Measurements from ENCODE around the gene SETD7.

The SETD7 gene

DNA sequence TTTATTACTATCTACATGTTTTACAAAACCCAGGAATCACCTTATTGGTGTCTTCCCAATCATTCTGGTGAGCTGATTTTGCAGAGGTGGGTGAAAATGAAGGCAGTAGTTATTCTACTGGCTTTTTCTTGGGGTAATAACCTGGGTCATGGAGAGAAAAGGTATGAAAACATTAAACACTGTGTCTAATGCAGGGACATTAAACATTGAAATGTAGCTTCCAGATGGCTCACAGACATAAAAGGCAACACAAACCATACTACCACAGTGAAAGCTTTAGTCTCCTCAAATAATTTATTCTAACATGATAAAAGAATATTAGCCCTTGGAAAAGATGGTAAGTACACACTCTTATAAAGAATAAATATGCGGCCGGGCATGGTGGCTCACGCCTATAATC is 8.0 kb downstream of the SETD7 start:
- DNase-seq: no peak

DNA sequence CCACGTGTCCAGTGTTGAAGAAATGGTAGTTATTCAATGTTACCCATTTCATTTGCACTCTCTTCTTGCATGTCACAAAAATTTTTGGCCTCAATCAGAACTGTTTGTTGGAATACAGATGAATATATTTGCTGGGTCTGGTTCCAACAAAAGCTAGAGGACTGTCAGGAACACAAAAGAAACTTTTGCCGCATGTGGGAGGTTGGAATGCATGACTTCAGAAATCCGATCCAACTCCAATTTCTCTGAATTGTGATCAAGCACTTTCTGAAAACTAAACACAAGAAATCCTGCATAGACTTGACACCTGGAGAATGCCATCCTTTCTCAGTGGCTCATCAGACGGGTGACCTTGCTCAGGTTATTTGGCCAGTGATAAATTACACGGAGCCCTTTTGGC is 15.4 kb downstream of the SETD7 start:
- no peak for DNase-seq

DNA sequence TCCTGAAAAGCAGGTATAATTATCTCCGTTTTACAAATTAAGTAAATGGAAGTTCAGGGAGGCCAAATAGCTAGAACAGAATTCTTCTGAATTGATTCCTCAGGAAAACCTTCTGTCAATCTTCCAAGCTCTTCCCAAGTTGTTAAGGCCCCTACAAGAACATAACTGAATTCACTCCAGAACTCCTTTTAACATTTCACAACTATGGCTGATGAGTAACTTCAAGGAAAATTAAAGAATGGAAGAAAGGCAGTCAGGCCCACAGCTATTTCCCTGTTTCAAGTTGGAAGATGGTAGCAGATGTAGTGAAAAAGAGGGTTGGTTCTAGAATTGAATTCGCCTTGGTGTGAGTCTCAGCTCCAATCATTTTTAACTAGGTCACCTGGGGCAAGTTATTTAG is 15.9 kb downstream of the SETD7 start:
- DNase-seq: no peak

DNA sequence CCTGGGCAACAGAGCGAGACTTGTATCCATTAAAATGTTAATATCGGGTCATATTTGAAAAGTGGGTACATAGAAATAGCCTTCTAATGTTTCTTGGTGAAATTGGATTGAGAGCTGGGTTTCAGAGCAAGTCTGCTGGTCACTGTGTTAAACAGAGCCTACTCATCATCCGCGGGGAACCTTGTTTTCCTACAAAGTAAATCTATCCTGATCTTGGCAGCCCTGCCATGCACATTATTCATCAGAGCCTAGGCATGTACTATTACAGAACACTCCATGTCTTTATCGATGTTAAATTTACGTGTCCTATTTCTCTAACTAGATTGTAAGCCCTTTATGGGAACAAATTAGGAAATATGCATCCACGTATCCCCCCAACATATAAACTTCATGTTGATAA is 18.7 kb downstream of the SETD7 start:
- DNase-seq: no peak

DNA sequence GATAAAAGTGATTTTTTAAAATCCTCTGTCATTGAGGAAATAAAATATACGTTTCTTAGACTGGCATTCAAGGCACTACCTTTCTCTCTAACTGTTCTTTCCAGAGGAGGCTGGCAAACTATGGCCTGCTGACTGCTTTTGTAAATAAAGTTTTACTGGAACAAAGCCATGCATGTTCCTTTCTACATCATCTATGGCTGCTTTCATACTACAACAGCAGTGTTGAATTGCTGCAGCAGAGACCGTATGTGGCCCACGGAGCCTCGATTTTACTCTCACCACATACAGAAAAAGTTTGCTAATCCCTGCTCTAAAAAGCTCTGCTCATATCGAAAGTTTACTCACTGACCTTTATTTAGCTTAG is 20.2 kb downstream of the SETD7 start:
- DNase-seq: no peak

DNA sequence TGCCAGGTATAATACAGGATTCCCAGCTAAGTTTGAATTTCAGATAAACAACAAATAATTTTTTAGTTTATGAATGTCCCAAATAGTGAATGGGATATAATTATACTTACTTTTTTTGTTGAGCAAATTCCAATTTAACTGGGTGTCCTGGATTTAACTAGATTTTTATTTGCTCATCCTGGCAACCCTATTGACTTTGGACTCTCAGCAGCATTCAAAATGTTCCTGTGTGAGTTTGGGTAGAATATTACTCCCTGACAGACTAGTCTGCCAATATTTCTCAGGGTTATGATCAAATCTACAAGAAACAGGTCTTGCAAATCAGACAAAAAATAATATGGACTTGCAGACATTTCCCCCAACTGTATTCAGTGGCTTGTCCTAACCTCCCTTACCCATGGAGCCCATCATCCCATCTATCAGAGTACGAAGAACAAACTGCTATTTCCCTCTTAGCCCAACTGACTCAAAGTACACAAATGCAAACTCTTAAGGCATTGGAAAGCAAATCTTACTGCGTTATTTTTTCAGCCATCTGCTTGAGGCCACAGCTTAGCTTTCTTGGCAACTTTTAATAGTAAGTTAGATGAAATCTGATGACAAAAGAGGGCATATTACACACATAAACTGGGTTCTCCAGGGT is 20.7 kb downstream of the SETD7 start:
- no peak for DNase-seq

DNA sequence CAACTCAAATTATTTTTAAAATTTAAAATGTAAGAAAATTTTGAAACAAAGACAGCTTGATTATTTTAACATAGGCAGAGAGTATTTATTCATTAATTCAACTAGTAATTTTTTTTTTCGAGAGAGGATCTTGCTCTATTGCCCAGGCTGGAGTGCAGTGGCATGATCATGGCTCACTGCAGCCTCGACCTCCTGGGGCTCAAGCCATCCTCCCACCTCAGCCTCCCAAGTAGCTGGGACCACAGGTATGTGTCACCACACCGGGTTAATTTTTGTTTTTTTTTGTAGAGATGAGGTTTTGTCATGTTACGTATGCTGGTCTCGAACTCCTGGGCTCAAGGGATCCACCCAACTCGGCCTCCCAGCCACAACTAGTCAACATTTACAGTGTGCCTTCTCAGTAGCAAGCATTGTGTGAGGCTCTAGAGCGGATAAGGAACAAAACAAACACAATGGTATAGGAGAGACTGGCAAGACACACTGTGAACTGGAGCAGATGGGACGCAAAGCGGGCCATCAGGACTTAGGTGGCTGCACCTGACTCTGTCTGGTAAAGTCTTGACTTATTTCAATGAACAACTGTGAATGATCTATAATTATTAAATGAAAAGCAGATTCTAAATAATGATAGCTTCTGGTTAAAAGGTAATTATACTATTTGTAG is 21.6 kb downstream of the SETD7 start:
- no peak for DNase-seq

DNA sequence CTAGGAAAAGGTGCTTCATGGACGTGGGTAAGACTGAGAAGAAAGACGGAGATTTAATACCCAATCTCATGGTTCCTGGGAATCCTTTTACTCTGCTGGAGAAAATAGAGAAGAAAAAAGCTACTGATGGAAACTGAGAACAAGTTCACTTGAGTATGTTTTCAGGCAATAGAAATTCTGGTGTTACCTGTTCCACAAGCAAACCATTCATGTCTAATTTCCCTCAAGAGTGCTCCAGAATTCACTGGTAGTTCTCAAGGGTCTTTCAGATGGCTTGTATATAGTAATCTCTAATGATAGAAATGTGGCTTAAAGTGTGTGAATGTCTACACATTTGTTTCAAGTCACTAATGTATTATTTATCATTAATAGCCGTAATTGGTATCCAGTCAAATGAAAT is 22.5 kb downstream of the SETD7 start:
- no peak for DNase-seq

DNA sequence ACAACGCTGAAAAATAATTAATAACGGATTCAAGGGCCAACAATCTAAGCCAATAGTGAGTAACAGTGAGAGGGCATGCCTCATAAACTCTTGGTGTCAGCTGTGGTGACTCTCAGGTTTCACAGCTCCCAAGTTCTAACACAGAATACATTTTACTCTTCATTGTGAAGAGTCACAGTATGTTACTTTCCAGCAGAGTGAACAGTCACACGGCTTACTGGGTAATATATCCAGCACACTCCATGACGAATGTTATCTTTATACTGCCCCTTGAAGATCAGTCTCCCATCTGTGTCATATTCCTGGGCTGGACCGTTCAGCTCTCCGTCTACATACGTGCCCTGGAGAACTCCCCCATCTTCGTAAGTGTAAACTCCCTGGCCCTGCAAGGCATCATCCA is 23.1 kb downstream of the SETD7 start:
- DNase-seq: peak in 1 of 2 experiments; percentile 48

DNA sequence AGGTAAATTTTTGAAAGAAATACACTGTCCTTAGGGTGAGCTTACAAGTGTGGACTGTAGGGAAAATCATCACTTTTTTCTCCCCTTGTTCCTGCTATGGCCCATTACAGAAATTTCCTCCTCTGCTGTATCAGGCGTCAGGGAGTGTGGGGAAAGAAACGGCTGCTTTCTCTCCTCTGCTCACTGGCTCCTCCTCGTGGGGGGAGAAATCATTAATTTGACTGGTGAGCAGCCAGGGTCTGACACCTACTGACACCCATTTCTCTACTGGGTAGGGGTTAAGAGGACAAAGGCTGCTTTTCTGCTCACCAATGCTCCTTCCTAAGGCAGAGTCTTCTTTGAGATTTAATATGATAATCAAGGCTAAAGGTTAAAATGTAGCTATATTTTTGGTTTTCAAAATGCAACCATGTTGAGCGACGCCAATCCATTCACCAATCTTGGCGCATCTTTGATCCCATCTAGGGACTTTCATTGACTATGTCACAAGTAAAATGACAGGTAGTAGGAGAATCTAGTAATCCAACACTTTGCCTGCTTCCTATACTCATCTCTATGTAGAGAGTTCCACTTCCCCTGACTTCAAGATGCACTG is 25.1 kb downstream of the SETD7 start:
- peak; percentile 44 to 76 for DNase-seq

DNA sequence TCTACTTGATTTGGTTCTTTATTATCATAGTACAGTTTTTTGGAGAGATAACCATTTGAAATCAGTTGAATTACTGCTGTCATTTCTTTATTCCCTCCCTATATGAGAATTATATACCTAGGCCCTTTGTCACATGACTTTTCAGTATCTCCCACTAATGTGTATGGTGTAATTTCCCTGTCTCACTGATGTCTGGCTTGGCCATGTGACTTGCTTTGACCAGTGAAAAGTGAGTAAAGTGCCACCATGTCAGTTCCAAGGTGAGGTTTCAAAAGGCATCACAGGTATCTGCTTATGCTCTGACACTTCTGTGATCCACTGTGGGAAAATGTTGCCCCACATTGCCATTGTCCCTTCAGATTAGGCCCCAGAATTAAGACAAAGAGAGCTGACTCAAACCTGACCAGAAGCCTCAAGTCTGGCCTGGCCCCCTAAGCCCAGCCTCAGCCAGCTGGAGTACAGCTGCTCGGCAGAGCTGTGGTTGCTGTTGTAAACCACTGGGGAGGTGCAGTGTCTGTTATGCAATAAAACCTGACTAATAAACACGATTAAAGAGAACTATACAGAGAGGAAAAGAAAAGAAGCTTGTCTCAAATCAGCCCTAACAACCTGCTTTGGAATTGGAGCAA is 27.5 kb downstream of the SETD7 start:
- no peak for DNase-seq

DNA sequence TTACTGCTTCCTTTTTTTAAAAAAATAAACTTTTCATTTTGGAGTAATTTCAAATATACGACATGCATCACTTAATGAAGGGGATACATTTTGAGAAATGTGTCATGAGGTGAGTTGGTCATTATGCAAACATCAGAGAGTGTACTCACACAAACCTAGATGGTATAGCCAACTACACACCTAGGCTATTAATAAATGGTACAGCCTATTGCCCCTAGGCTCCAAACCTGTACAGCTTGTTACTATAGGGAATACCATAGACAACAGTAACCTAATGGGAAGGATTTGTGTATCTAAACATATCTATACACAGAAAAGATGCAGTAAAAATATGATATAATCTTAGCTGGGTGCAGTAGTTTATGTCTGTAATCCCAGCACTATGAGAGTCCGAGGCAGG is 29.1 kb downstream of the SETD7 start:
- DNase-seq: peak in 1 of 2 experiments; percentile 3

DNA sequence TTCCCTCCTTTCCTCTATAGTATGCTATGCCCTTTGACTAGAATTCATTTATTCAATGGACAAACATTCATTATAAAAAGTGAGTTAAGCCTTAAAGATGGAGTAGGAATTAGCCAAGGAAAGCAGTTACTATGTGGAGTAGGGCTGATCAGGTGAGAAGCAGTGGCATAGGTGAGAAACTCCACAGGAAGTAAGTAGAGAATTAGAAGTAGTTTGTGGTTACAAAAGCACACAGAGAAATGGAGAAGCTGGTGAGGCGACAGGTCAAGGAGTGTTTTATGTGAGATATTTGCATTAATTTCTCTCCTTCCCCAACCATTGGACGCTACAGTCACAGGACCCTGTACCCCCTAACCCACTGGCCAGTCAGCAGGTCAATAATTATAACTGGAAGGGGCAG is 30.6 kb downstream of the SETD7 start:
- DNase-seq: no peak

DNA sequence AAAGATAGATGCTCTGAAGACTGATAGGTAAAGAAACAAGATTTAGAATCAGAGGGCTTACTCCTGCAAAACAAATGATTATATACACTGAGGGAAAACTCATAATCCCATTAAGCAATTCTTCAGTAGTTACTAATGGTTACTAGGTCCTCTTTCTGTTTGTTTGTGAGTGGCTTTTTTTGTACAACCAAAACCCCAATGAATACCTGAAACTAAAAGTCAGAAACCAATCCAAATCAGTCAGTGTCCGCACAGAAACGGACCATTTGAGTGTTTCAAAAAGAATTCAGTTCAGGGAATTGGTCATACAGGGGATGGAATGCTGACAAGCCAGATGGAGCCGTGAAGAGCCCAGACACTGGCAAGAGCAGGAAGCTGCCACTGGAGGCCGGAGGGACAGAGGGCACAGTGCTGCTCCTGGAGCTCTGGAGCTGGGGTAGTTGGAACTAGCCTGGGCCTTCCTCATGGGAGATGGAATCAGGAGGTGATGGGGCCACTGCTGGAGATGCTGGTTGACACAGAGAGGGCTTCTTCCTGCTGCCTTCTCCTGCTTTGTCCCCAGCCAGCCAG is 31.9 kb downstream of the SETD7 start:
- no peak for DNase-seq

DNA sequence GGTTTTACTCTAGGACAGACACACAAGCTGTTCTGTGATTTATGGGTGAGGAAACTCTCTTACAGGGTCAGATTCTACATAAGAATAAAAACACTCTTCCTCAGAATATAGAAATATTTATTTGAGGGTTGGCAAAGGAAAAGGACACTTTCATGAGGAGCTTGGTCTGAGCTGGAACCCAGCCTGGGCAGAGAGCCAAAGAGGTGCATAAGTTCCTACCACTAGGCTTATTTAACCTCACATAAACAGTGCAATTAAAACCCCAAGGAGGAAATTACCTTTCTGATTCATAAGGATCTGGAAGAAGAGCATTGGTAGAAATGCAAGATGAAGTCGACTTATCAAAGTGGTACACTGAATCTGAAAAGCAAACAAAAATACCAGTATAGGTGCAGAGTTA is 32.9 kb downstream of the SETD7 start:
- no peak for DNase-seq

DNA sequence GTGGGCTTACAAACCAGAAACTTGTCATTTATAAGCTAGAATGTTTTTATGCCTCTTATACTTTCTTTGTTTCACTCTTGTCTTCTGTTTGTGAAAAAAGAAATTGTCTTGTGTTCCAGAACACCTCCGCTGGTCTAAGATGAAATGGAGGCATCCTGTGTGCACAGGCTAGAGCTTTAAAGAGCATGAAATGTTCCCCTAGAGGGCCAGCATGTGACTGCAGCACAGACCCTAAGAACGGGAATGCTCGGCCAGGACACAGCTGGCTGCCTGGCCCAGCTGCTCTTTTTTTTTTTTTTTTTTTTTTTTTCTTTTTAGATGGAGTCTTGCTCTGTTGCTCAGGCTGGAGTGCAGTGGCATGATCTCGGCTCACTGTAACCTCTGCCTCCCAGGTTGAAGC is 33.6 kb downstream of the SETD7 start:
- DNase-seq: no peak

DNA sequence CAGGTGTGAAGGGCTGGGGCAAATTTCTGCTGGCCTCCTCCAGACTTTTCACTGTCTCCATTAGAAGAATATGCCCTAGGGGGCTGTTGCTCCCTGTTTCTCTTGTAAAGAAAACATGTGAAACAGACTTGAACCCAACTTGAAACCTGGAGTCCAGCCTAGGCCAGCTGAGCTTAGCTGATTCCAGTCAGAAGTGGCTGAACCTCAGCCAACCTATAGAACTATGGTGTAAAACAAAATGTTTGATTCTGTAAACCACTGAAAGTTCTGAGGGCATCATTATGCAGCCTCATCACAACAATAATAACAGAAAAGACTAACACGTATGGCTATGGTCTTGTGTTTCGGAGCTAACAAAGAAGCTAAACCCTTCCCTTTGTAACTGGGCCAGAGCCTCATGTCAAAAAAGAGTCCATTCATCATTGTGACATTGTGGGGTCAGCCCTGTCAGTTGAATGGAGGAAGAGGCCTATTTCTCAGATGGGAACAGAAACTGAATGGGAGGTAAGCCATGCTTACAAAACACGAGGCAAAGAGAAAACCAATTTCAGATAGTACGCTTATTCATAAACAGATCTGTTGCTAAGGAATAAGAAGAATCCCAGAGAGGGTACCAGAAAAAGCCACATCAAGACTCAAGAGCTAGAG is 34.1 kb downstream of the SETD7 start:
- no peak for DNase-seq

DNA sequence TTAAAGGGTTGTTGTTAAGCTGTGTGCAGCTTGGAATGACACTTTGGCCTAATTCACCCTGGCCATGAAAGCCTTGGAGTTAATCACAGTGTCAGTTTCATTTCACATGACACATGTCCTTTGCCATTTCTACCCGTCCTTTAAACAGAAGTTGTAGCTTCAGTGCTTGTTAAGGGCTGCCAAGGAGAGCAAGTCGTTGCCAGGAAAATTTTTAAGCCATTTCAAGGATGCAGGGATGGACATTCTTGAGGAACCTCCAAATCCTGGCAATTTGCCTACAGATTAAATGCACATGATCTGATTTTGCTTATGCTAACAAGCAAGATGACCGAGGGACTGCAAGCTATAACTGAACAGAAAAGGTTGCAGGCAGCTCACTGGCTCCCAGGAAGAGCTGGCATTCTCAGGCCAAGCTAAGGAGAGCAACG is 40.5 kb downstream of the SETD7 start:
- DNase-seq: peak in 1 of 2 experiments; percentile 9

DNA sequence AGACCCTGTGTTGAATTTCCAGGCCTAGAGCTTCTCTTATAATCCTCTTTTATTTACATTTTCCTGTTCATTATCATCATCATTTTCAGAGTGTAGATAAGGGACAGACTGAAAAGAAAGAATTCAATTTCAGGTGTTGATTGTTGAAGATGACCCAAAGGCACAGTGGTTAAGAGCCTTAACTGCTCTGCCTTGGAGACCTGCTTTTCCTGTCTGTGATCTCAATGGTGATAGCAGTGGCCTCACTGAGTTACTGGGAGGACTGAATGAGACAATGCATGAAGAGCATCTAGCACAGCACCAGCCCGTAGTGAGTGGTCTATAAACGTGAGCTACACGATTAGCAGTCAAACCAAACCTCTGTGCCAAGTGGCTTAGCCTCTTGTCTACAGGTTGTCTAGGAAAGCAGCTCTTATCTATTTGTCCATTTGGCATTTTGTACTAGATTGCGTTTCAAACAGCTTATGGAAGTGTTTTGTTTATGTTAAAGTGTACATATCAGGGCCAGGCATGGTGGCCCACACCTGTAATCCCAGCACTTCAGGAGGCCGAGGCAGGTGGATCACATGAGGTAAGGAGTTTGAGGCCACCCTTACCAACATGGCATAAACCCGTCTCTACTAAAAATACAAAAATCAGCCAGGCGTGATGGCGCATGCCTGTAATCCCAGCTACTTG is 41.5 kb downstream of the SETD7 start:
- no peak for DNase-seq

DNA sequence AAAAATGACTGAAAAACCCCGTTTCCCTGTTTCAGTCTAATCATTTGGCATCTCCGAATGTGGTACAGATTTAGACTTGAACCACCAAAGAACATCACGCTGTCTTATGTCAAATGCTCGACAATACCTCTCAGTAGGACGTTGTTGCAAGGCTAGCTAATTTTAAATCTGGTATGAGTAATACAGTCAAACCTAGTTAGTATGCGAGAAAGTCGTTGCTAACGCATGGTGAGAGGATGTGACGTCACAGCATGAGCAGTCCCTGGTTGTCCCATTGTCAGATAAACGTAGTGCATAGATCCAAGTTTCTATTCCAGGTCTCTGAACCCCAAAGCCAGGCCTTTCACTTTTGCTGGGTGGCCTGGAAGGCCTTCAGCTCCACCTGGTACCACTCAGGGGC is 44.7 kb downstream of the SETD7 start:
- no peak for DNase-seq

DNA sequence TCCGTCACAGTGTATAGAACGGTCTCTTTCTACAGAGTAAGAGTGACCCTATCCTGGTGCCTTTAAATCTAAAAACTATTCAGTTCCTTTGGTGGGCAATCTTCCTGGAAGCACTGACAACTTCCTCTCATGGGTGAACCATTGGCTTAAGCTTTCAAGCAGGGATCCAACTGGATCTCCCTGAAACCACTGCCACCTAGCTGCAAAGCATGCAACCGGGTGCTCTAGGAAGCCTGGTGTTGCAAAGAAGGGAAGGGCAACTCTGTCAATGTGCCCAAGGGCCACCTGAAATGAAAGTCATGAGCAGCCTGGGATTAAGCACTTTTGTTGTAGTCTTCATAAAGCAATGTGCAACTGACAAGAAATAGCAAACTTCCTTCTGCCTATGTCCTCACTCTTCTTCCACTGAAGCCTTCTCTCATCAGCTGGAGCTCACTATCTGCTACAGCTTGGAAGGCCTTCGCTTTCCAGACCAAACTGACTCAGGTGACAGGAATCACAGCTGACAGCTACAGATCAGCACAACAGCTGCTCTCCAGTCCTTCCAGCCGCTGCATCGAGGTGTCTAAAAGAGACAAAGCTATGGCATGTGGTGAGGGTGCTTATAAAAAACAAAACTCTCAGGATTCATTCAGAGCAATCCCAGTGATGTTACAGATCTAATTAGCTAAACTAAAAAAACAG is 46.1 kb downstream of the SETD7 start:
- DNase-seq: peak in 1 of 2 experiments; percentile 52

Measured in NCI-H526 (cell line).